KMS-11 (cell line): ENCODE data around the gene KRTAP19-1.
A peak's percentile ranks its signal among the peaks of the same experiment; 100 is the strongest.

Experiments
- H2AFZ ChIP-seq: fragments of 200-600 bp; sonication (generic); 2 replicates; pipeline ENCODE4 v1.6.1; 2016; ENCODE audit warnings: antibody characterized with exemption, mixed run types, low read depth
- H3K27ac ChIP-seq: fragments of 200-600 bp; sonication (generic); 2 replicates; pipeline ENCODE4 v1.6.1; 2016; ENCODE audit warnings: mild to moderate bottlenecking, mixed run types
- H3K27me3 ChIP-seq: fragments of 200-600 bp; sonication (generic); 2 replicates; pipeline ENCODE4 v1.6.1; 2017; ENCODE audit warnings: mild to moderate bottlenecking, low read depth, mixed run types, moderate library complexity; ENCODE audit not compliant: insufficient read depth
- H3K36me3 ChIP-seq: fragments of 200-600 bp; sonication (generic); 2 replicates; pipeline ENCODE4 v1.6.1; 2017; ENCODE audit warnings: mild to moderate bottlenecking, mixed run types; ENCODE audit not compliant: insufficient read depth
- H3K4me1 ChIP-seq: fragments of 200-600 bp; sonication (generic); 2 replicates; pipeline ENCODE4 v1.6.1; 2016; ENCODE audit warnings: mild to moderate bottlenecking, low read depth, mixed run types; ENCODE audit not compliant: poor library complexity, severe bottlenecking
- H3K4me2 ChIP-seq: fragments of 200-600 bp; sonication (generic); 2 replicates; pipeline ENCODE4 v1.7.0; 2016; ENCODE audit warnings: mild to moderate bottlenecking, mixed run types
- H3K4me3 ChIP-seq: fragments of 200-600 bp; sonication (generic); IDR thresholded peaks from 2 replicates; pipeline ENCODE4 v1.6.1; 2017; ENCODE audit warnings: low read depth, low read length, mixed read lengths; ENCODE audit not compliant: insufficient read depth
- H3K79me2 ChIP-seq: fragments of 200-600 bp; sonication (generic); 2 replicates; pipeline ENCODE4 v1.6.1; 2016; ENCODE audit warnings: low read depth, mixed run types; ENCODE audit not compliant: insufficient read depth
- H3K9ac ChIP-seq: fragments of 200-600 bp; sonication (generic); 2 replicates; pipeline ENCODE4 v1.6.1; 2016; ENCODE audit warnings: mild to moderate bottlenecking, mixed run types
- H4K20me1 ChIP-seq: fragments of 200-600 bp; sonication (generic); 2 replicates; pipeline ENCODE4 v1.6.1; 2016; ENCODE audit warnings: mild to moderate bottlenecking, mixed run types; ENCODE audit not compliant: insufficient read depth
- CTCF ChIP-seq: fragments of 200-600 bp; sonication (generic); conservative IDR thresholded peaks from 2 replicates; pipeline ENCODE4 v1.6.1; 2017; ENCODE audit warnings: low read depth, mild to moderate bottlenecking, antibody characterized with exemption, low read length, moderate library complexity, mixed read lengths

The KRTAP19-1 gene

GRCh38 chr21:30468900-30469714, 11.1 kb downstream of the KRTAP19-1 start:
- Histone ChIP-seq H3K4me1 (no peaks in the 10 kb centered on the region), H3K4me2 (no peak overlapping the region), H3K9ac (no peak overlapping the region), H3K27me3 (no peaks in the 10 kb centered on the region), H3K79me2 (no peaks in the 10 kb centered on the region), H3K36me3 (no peaks in the 10 kb centered on the region), H3K27ac (no peak overlapping the region), H3K4me3 (no peak overlapping the region), H4K20me1 (no peaks in the 10 kb centered on the region), H2AFZ (no peak overlapping the region)
- TF ChIP-seq CTCF = no peak

GRCh38 chr21:30463713-30464112, 16.5 kb downstream of the KRTAP19-1 start:
- Histone ChIP-seq H3K36me3 (no peaks in the 10 kb centered on the region), H3K4me3 (no peak overlapping the region), H2AFZ (no peak overlapping the region), H3K79me2 (no peaks in the 10 kb centered on the region), H3K9ac (no peak overlapping the region), H3K4me1 (no peaks in the 10 kb centered on the region), H3K27ac (no peak overlapping the region), H4K20me1 (no peaks in the 10 kb centered on the region), H3K4me2 (no peak overlapping the region), H3K27me3 (no peaks in the 10 kb centered on the region)
- peak; percentile 69 for TF ChIP-seq CTCF

GRCh38 chr21:30448514-30448913, 31.7 kb downstream of the KRTAP19-1 start:
- Histone ChIP-seq H3K27ac (no peak overlapping the region), H3K4me2 (no peak overlapping the region), H3K4me1 (no peaks in the 10 kb centered on the region), H3K79me2 (no peaks in the 10 kb centered on the region), H2AFZ (no peak overlapping the region), H3K9ac (no peak overlapping the region), H4K20me1 (no peaks in the 10 kb centered on the region), H3K27me3 (no peaks in the 10 kb centered on the region), H3K4me3 (no peak overlapping the region), H3K36me3 (no peaks in the 10 kb centered on the region)
- TF ChIP-seq CTCF = no peak

- H2AFZ ChIP-seq = no peak overlapping the region
- no peaks in the 10 kb centered on the region for H3K4me1 ChIP-seq
- no peaks in the 10 kb centered on the region for H4K20me1 ChIP-seq
- no peak overlapping the region for H3K9ac ChIP-seq
- no peak overlapping the region for H3K27ac ChIP-seq
- H3K36me3 ChIP-seq = no peaks in the 10 kb centered on the region
- no peaks in the 10 kb centered on the region for H3K79me2 ChIP-seq
- H3K4me2 ChIP-seq = no peak overlapping the region
- no peaks in the 10 kb centered on the region for H3K27me3 ChIP-seq
- TF ChIP-seq CTCF = no peak
- no peak overlapping the region for H3K4me3 ChIP-seq
These were observed 33.1 kb downstream of the KRTAP19-1 start for GRCh38 chr21:30447056-30447455.
